Raji (cell line): ENCODE measurements around the gene ZNF428.

Experiments
- POLR2A ChIP-seq: IDR thresholded peaks from 2 replicates; pipeline ENCODE4 v1.6.1; 2011; ENCODE audit warnings: low read depth, low read length, control low read depth; ENCODE audit not compliant: insufficient read depth

Gene ZNF428, protein sequence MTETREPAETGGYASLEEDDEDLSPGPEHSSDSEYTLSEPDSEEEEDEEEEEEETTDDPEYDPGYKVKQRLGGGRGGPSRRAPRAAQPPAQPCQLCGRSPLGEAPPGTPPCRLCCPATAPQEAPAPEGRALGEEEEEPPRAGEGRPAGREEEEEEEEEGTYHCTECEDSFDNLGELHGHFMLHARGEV

GRCh38 chr19:43619262-43620060 lies at the start of gene ZNF428:
Gene ZNF428 (minus strand): TSS chr19:43619629. CDS start chr19:43614304, 5,325 bp downstream.
- peak; percentile 72 for TF ChIP-seq POLR2A

DNA sequence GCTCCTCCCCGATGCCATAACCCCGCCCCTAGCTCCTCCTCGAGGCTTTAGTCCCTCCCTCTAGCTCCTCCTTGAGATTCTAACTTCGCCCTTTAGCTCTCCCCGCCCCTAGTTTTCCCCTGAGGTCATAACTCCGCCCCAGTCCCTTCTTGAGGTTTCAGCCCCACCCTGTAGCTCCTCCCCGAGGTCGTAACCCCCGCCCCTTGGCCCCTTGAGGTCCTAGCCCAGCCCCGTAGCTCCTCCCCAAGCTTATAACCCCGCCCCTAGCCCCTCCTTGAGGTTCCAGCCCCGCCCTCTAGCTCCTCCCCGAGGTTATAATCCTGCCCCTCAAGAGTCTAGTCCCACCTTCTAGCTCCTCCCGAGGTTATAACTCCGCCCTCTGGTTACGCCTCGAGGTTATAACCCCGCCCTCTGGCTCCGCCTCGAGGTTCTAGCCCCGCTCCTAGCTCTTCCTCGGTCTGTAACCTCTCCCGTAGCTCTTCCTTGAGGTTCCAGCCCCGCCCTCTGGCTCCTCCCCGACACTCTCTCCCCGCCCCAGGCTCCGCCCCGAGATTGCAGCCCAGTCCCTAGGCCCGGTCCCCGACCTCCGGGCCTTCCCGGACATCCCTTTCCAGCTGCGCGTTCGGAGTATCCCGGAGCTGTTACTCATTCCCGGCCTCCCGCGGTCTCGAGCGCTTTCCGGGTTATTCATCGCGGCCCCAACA lies 49.1 kb upstream of the ZNF428 start:
- TF ChIP-seq POLR2A: no peak

- TF ChIP-seq POLR2A: no peak
These were observed 48.5 kb upstream of the ZNF428 start for GRCh38 chr19:43667876-43668405.

GRCh38 chr19:43667126-43667875 lies 47.9 kb upstream of the ZNF428 start:
- no peak for TF ChIP-seq POLR2A

- TF ChIP-seq POLR2A: no peak
These were observed 44.6 kb upstream of the ZNF428 start for GRCh38 chr19:43664018-43664417.

DNA sequence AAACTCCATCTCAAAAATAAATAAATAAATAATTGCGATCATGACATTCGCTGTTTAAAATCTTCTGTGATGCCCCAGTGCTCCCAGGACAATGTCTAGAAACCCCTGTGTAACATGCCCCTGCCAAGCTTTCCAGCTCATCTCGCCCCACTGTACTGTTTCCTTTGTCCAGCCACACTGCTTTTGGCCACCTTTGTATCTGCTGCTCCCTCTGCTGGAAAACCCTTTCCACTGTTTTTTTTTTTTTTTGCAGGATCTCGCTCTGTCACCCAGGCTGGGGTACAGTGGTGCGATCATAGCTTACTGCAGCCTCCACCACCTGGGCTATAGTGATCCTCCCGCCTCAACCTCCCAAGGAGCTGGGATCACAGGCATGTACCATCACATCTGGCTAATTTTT lies 43.1 kb upstream of the ZNF428 start:
- no peak for TF ChIP-seq POLR2A

DNA sequence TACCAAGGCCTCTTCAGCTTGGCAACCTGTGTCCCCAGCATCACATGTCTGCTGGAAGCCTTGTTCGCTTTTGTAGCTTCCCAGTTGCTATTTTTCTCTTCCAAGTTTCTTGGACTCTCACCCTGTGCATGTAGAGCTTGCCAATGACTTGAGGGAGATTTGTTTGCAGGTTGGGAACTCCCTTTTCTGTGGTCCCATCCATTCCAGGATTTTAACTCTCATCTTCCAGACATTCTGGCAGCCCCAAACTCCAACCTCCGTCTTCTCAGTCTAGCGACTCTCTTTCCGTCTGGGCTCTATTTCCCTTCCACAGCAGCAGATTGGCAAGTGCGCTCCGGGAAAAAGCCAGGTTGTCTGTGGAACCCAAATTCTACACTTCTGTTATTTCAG lies 41.5 kb upstream of the ZNF428 start:
- no peak for TF ChIP-seq POLR2A

DNA sequence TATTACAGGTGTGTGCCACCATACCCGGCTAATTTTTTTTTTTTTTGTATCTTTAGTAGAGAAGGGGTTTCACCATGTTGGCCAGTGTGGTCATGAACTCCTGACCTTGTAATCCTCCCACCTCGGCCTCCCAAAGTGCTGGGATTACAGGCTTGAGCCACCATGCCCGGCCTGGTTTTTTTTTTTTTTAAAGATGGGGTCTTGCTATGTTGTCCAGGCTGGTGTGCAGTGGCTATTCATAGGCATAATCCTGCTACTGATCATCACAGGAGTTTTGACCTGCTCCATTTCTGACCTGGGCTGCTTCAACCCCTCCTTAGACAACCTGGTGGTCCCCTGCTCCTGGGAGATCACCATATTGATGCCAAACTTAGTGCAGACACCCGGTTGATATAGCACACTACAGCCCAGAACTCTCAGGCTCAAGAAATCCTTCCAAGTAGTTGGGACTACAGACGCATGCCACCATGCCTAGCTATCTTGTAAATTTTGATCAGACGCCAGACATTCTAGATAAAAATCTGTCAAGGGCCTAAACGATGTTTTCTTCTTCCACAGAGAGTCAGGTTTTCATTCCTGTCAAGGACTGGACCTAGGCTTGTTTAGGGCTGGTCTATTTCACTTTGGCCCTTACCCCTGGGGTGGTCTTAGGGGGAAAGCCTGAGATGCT lies 41.0 kb upstream of the ZNF428 start:
- no peak for TF ChIP-seq POLR2A

DNA sequence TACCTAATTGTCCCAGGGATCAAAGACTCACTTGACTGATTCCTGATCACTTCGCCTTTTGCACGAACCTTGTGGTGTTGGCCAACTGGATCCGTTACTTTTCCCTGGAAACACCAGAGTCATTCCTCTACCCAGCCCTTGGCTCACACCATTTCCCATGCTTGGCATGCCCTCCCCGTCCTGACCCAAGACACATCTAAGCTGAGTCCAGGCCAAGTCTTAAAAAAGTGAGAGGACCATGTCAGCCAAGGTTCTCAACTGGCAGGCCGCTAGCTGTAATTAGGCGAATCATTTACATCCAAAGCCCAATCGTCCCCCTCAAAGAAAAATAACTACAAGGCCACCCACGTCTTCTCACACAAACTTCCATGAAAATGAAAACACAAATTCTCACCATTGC lies 39.1 kb upstream of the ZNF428 start:
- no peak for TF ChIP-seq POLR2A

DNA sequence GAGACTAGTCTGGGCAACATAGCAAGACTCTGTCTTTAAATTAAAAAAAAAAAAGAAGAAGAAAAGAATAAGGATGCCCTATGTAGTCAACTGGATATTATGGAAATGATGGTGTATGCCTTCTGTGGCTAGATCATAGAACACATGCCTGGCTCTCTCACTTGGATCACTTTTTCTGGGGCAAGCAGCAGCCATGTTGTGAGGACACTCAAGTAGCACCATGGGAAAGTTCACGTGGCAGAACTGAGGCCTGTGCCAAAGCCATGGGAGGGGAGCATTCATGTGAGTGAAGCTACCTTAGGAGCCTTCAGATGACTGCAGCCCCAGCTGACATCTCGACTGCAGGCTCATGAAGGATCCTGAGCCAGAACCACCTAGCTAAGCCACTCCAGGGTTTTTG lies 38.6 kb upstream of the ZNF428 start:
- no peak for TF ChIP-seq POLR2A

GRCh38 chr19:43656436-43656835 lies 37.0 kb upstream of the ZNF428 start:
- no peak for TF ChIP-seq POLR2A

GRCh38 chr19:43652546-43652874 lies 33.1 kb upstream of the ZNF428 start:
- TF ChIP-seq POLR2A: no peak

DNA sequence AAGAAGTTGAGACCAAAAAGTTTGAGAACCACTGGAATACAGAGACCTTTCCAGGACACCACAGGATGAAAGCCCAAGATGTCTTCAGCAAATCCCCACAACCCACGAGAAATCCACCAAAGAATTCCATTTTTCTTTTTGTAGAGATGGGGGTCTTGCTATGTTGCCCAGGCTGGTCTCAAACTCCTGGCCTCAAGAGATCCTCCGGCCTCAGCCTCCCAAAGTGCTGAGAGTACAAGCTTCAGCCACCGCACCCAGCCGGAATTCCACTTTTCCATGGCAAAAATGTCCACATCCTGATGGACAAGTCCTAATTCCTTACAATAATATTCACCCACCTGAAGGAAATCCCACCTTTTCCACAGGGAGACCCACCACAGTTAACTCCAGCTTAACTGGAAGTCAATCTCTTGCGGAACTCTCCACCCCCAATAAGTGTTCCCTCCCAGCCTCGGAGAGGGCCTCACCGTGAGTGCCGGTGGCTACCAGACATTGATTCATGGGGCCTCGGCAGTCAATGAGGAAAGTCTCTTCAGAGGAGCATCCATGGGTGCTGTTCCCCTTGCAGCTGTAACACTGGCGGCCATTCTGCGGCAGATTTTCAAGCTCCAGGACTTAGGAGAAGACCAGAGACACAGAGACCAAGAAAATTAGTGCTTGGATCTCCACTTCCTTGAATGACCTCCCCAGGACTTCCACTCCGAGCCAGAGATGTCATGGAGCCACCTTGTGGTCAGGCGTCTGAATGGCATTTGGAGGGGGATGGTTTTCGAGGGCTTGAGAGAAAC lies 32.5 kb upstream of the ZNF428 start:
- TF ChIP-seq POLR2A: no peak

GRCh38 chr19:43649514-43649913 lies 30.1 kb upstream of the ZNF428 start:
- no peak for TF ChIP-seq POLR2A

- no peak for TF ChIP-seq POLR2A
These were observed 29.2 kb upstream of the ZNF428 start for GRCh38 chr19:43648633-43649032.

DNA sequence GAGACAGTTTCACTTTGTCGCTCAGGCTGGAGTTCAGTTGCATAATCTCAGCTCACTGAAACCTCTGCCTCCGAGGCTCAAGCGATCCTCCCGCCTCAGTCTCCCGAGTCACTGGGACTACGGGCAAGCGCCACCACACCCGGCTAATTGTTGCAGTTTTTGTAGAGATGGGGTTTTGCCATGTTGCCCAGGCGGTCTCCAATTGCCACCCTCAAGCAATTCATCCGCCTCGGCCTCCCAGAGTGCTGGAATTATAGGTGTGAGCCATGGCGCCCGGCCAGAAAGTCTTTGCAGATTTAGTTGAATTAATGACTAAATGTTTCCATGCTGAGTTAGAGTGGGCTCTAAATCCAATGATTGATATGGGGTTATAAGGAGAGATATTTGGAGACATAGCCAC lies 24.8 kb upstream of the ZNF428 start:
- TF ChIP-seq POLR2A: no peak
